Thyroid gland (tissue), 4 donors: Measurements from ENCODE around the gene CAMK1D. TPM values are rescaled to one million over a fixed set of nuclear protein-coding genes. Genes with fewer than 3 reads are reported as not detected.

Experiments used
- DNase-seq, 2 donors: peaks; one replicate each; pipeline ENCODE4 v3.0.0-alpha.2; 2019
- H3K27ac ChIP-seq, 3 donors: fragments of 200-600 bp; sonication (generic); 1 replicate in 2 of 3; 2 replicates in 1 of 3; pipeline ENCODE4 v1.5.1; 2016 to 2019; ENCODE audit warnings: mild to moderate bottlenecking in 1 of 3, moderate library complexity in 1 of 3
- H3K27me3 ChIP-seq: fragments of 200-600 bp; sonication (generic); one replicate; pipeline ENCODE4 v1.5.1; 2019
- H3K36me3 ChIP-seq, 2 donors: fragments of 200-600 bp; sonication (generic); one replicate each; pipeline ENCODE4 v1.5.1; 2016 to 2019
- H3K4me1 ChIP-seq, 2 donors: fragments of 200-600 bp; sonication (generic); one replicate each; pipeline ENCODE4 v1.5.1; 2017 to 2019
- H3K4me3 ChIP-seq, 3 donors: fragments of 200-600 bp; sonication (generic); replicated peaks in 1 of 3; 1 replicate in 2 of 3; 2 replicates in 1 of 3; pipeline ENCODE4 v1.5.1; 2016; ENCODE audit warnings: mild to moderate bottlenecking in 1 of 3
- H3K9me3 ChIP-seq: fragments of 200-600 bp; sonication (generic); one replicate; pipeline ENCODE4 v1.5.1; 2017
- CTCF ChIP-seq, 6 experiments: fragments of 200-600 bp in 3 of 6; fragments of 450-650 bp in 3 of 6; sonication (generic) in 3 of 6; IDR thresholded peaks; one replicate each; pipeline ENCODE4 v1.5.1; 2016 to 2019; ENCODE audit warnings: antibody characterized with exemption in 6 of 6, mild to moderate bottlenecking in 2 of 6, inconsistent platforms in 1 of 6, moderate library complexity in 1 of 6
- POLR2A ChIP-seq, 2 donors: fragments of 450-650 bp; IDR thresholded peaks; one replicate each; pipeline ENCODE4 v1.6.1; 2017; ENCODE audit warnings: antibody characterized with exemption in 2 of 2, mild to moderate bottlenecking in 2 of 2, moderate library complexity in 1 of 2
- WGBS, 2 donors: methylation state at CpG; one replicate each; pipeline ENCODE4 v1.1.5; 2017; 5-methylcytosine and 5-hydroxymethylcytosine counted together
- intact Hi-C: fragments of 100-400 bp; cut with DNase I; formaldehyde crosslinking; loops from one replicate; pipeline ENCODE4 v1.15.1; 2023
- total RNA-seq, 4 donors: library from RNA; depleted of rRNA; stranded (reverse); fragments of >200 nt; gene quantifications; one replicate each; pipeline ENCODE4 v1.2.3, GENCODE V29; 2016

CAMK1D gene
- total RNA-seq, 4 donors from 2014 or later, result 12.2 to 29.6 (median 17.4) TPM

- DNase-seq, result no peak
- Histone ChIP-seq H3K27me3 (no peaks in the 10 kb centered on the region), H3K9me3 (no peaks in the 10 kb centered on the region), H3K4me1 (peaks cover 15 to 26% of the 10 kb centered on the region in 2 donors), H3K27ac (no peak overlapping the region), H3K4me3 (no peak overlapping the region), H3K36me3 (no peaks in the 10 kb centered on the region)
- WGBS, 2 donors, result 70 to 81% methylated on average over 4 of the region's 4 CpGs
- intact Hi-C loops, result no loop called here
- TF ChIP-seq CTCF (IDR thresholded peaks at IDR 0.05), result no peak
- no peak for TF ChIP-seq POLR2A (IDR thresholded peaks at IDR 0.05)
Observed at GRCh38 chr10:12644380-12645144, 295.2 kb downstream of the CAMK1D start.

GRCh38 chr10:12645449-12645848 lies 296.1 kb downstream of the CAMK1D start:
- Histone ChIP-seq H3K27ac (no peak overlapping the region), H3K4me1 (peaks cover 10 to 22% of the 10 kb centered on the region in 2 donors), H3K4me3 (no peak overlapping the region), H3K27me3 (no peaks in the 10 kb centered on the region), H3K36me3 (no peaks in the 10 kb centered on the region), H3K9me3 (no peaks in the 10 kb centered on the region)
- no peak for DNase-seq
- 94 to 96% methylated on average over 11 of the region's 11 CpGs for WGBS, 2 donors
- intact Hi-C loops, result no loop called here
- TF ChIP-seq CTCF (IDR thresholded peaks at IDR 0.05), result no peak
- no peak for TF ChIP-seq POLR2A (IDR thresholded peaks at IDR 0.05)

- Histone ChIP-seq H3K36me3 (no peaks in the 10 kb centered on the region), H3K9me3 (no peaks in the 10 kb centered on the region), H3K4me3 (no peak overlapping the region), H3K27ac (no peak overlapping the region), H3K27me3 (no peaks in the 10 kb centered on the region), H3K4me1 (no peaks in the 10 kb centered on the region)
- TF ChIP-seq POLR2A (IDR thresholded peaks at IDR 0.05), result no peak
- TF ChIP-seq CTCF (IDR thresholded peaks at IDR 0.05), result no peak
- peak in 1 of 2 donors; percentile 33 for DNase-seq
- 53 to 58% methylated on average over 9 of the region's 9 CpGs for WGBS, 2 donors
- intact Hi-C loops, result no loop called here
Observed at GRCh38 chr10:12649012-12649584, 299.8 kb downstream of the CAMK1D start.

- 92 to 97% methylated on average over 8 of the region's 8 CpGs for WGBS, 2 donors
- Histone ChIP-seq H3K4me3 (no peak overlapping the region), H3K4me1 (no peaks in the 10 kb centered on the region), H3K27me3 (no peaks in the 10 kb centered on the region), H3K9me3 (no peaks in the 10 kb centered on the region), H3K27ac (no peak overlapping the region), H3K36me3 (no peaks in the 10 kb centered on the region)
- no peak for TF ChIP-seq POLR2A (IDR thresholded peaks at IDR 0.05)
- TF ChIP-seq CTCF (IDR thresholded peaks at IDR 0.05), result no peak
- intact Hi-C loops, result no loop called here
- no peak for DNase-seq
Observed at GRCh38 chr10:12650122-12650521, 300.8 kb downstream of the CAMK1D start.
